Left ventricle myocardium inferior (tissue), 1 donor: ENCODE results near the gene SEMA7A. TPM values are rescaled to one million over a fixed set of nuclear protein-coding genes. Genes with fewer than 3 reads are reported as not detected.

ENCODE experiments used
- DNase-seq: peaks from one replicate; pipeline ENCODE4 v3.0.0-alpha.2; 2020
- H3K27ac ChIP-seq: fragments of 200-600 bp; replicated peaks from 2 replicates; pipeline ENCODE4 v1.8.0; 2021
- H3K27me3 ChIP-seq: fragments of 200-600 bp; 2 replicates; pipeline ENCODE4 v1.8.0; 2021; ENCODE audit warnings: low read depth
- H3K36me3 ChIP-seq: fragments of 200-600 bp; 2 replicates; pipeline ENCODE4 v1.8.0; 2021
- H3K4me1 ChIP-seq: fragments of 200-600 bp; 2 replicates; pipeline ENCODE4 v1.8.0; 2021
- H3K4me3 ChIP-seq: fragments of 200-600 bp; 2 replicates; pipeline ENCODE4 v1.8.0; 2021; ENCODE audit warnings: mild to moderate bottlenecking, moderate library complexity
- H3K9me3 ChIP-seq: fragments of 200-600 bp; replicated peaks from 2 replicates; pipeline ENCODE4 v1.8.0; 2021
- CTCF ChIP-seq: fragments of 200-600 bp; IDR thresholded peaks from 2 replicates; pipeline ENCODE4 v1.8.0; 2021; ENCODE audit warnings: antibody characterized with exemption, mild to moderate bottlenecking, borderline replicate concordance
- intact Hi-C: fragments of 100-400 bp; cut with micrococcal nuclease; formaldehyde crosslinking; loops from one replicate; pipeline ENCODE4 v1.11.0; 2022
- total RNA-seq: library from RNA; stranded (reverse); fragmentation: NEBNext Ultra II Directional; extraction: Animal tissue kit (Norgen Biotek cat#: 25700); gene quantifications from one replicate; pipeline ENCODE4 v1.2.1, GENCODE V29; 2021
- donor health status: DM: no; HTN: yes; CAD: no; lungs with severe emphysema.

Gene SEMA7A
- total RNA-seq, 1 donor from 2014 or later: 1.5 TPM

DNA sequence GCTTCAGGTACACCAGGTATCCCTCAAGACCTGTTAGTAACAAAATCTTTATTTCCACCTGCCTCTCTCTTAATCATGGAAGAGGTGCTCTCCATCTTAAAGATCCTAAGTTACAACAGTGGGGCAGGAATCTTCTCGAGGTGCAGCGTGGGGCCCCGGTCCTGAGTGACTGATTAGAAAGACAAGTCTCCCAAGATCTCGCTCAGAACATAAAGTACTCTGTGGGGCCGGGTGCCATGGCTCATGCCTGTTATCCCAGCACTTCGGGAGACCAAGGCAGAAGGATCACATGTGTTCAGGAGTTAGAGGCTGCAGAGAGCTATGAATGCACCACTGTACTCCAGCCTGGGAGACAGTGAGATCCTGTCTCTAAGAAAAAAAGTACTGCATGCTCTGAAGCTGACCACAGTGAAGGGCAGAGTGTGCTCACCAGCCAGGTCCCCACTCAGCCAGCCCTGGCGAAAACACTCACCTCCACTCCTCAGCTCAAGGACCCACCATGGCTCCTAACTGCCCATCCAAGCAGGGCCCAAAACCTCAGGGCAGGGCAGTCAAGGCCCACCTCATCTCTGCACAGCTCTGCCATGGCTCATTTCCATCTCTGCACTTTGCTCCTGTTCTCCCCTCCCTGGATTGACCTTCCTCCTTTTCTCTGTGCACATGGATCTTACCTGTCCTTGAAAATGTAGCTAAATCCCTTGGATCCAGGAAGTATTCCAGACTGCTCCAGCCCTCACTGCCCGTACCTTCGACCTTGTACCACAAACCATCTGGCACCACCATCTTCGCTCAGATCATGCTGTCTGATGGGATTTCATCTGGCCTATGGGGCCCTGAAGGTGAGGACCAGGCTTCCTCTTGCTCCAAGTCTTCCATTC, 7.1 kb downstream of the SEMA7A start:
- DNase-seq: no peak
- intact Hi-C loops: no loop called here

DNA sequence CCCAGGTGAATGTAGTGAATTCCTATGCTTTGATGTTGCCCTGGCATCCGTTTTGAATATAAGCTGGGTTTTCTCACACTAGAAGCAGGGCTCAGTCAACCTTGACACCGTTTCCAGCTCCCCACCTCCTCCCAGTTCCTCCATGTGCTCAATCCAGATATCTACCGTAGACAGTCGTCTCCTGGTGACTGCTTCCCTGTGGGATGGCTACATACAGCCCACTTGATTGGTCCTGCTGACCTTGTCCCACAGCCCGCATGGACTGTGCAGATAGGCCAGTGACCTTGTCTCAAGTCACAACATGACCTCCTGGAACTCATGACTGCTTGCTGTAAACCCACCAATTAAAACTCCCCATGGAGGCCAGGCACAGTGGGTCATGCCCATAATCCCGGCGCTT, 8.1 kb downstream of the SEMA7A start:
- no peaks in the 10 kb centered on the region for H3K36me3 ChIP-seq
- H3K27ac ChIP-seq: no peak overlapping the region
- intact Hi-C loops: no loop called here
- TF ChIP-seq CTCF: no peak
- H3K4me3 ChIP-seq: no peak overlapping the region
- H3K27me3 ChIP-seq: no peaks in the 10 kb centered on the region
- no peaks in the 10 kb centered on the region for H3K9me3 ChIP-seq
- peaks cover 21% of the 10 kb centered on the region for H3K4me1 ChIP-seq
- DNase-seq: no peak

More for the DNA sequence above, 7.1 kb downstream of the SEMA7A start:
- Histone ChIP-seq H3K9me3 (no peaks in the 10 kb centered on the region), H3K27ac (no peak overlapping the region), H3K4me1 (peaks cover 15% of the 10 kb centered on the region), H3K4me3 (no peak overlapping the region), H3K27me3 (no peaks in the 10 kb centered on the region), H3K36me3 (no peaks in the 10 kb centered on the region)
- no peak for TF ChIP-seq CTCF

GRCh38 chr15:74424901-74425528, 8.7 kb downstream of the SEMA7A start:
- Histone ChIP-seq H3K9me3 (no peaks in the 10 kb centered on the region), H3K27ac (no peak overlapping the region), H3K4me3 (no peak overlapping the region), H3K4me1 (peaks cover 27% of the 10 kb centered on the region), H3K27me3 (no peaks in the 10 kb centered on the region), H3K36me3 (no peaks in the 10 kb centered on the region)
- no peak for DNase-seq
- no peak for TF ChIP-seq CTCF
- intact Hi-C loops: no loop called here

DNA sequence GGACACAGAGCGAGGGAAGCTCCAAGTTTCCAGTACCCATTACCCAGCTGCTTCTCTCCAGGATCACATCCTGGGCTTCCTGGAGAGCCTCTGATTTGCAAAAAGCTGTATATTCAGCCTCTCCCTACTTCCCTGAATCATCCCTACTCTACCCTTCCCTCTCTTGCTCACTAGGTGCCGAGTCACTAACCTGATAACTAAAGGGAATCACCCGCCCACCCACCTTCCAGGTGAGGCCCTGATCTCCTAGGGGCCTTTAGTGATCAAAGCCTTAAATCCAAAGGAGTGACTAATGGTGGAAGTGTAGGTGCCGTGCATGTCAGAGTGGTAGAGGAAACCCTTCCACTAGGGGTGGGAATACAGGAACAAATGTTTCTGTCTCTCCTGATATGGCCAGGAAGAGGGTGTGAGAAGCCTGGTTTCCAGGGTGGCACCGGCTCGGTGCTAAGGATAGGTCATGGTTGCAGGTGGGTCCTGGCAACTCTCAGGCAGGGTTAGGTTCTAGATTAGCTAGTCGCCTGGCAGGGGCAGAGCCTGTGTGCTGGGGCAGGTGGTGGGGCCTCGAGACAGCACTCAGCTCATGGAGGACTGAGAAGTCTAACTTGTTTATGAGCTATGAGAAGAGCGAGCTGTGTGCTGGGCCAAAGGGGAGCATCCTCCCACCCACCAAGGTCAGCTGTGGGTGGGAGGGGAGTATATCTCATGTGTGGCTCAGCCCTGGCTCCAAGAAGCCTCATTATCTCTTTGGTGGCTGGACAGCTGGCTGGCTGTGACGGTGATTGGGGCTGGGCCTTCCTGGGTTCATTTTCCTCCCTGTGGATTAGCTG, 10.1 kb downstream of the SEMA7A start:
- Histone ChIP-seq H3K4me3 (no peak overlapping the region), H3K36me3 (no peaks in the 10 kb centered on the region), H3K27me3 (no peaks in the 10 kb centered on the region), H3K27ac (no peak overlapping the region), H3K9me3 (no peaks in the 10 kb centered on the region), H3K4me1 (peaks cover 34% of the 10 kb centered on the region)
- no peak for DNase-seq
- intact Hi-C loops: no loop called here
- TF ChIP-seq CTCF: no peak

- no peaks in the 10 kb centered on the region for H3K36me3 ChIP-seq
- H3K27ac ChIP-seq: no peak overlapping the region
- no peak for DNase-seq
- no peak for TF ChIP-seq CTCF
- intact Hi-C loops: no loop called here
- H3K9me3 ChIP-seq: no peaks in the 10 kb centered on the region
- H3K4me3 ChIP-seq: no peak overlapping the region
- peaks cover 42% of the 10 kb centered on the region for H3K4me1 ChIP-seq
- no peaks in the 10 kb centered on the region for H3K27me3 ChIP-seq
These were observed 10.9 kb downstream of the SEMA7A start for GRCh38 chr15:74422652-74423430.
